Activated T-helper 2 cell treated with anti-CD3 and anti-CD28 coated beads, Interferon-gamma antibody, Interleukin-2, Interleukin-4, amounts not matched to agents 10 μg/mL and 5 μg/mL and 100 μg/mL, durations not matched to agents 14 hours and 24 hours and 36 hours (primary cell): ENCODE results near the gene C4B. TPM values are rescaled to one million over a fixed set of nuclear protein-coding genes. Genes with fewer than 3 reads are reported as not detected.
"Not testable (repeated sequence)": the region's sequence is repeated elsewhere in the genome, so short reads cannot be mapped to it uniquely, and the experiment has no call there.

Experiments used
- DNase-seq: peaks from one replicate; pipeline ENCODE4 v3.0.0; 2021; ENCODE audit warnings: low spot score
- H3K27ac Mint-ChIP-seq: one replicate; pipeline ENCODE4 v1.8.0; 2021; ENCODE audit warnings: mixed read lengths
- H3K27me3 Mint-ChIP-seq: one replicate; pipeline ENCODE4 v1.8.0; 2021; ENCODE audit warnings: low read depth, mixed read lengths
- H3K36me3 Mint-ChIP-seq: one replicate; pipeline ENCODE4 v1.8.0; 2021; ENCODE audit warnings: low read depth, mixed read lengths
- H3K4me1 Mint-ChIP-seq: one replicate; pipeline ENCODE4 v1.8.0; 2021; ENCODE audit warnings: low read depth, mixed read lengths
- H3K4me3 Mint-ChIP-seq: one replicate; pipeline ENCODE4 v1.8.0; 2021; ENCODE audit warnings: low read depth, mild to moderate bottlenecking, moderate library complexity, mixed read lengths
- H3K9me3 Mint-ChIP-seq: one replicate; pipeline ENCODE4 v1.8.0; 2021; ENCODE audit warnings: mixed read lengths
- intact Hi-C: fragments of 100-400 bp; cut with micrococcal nuclease; formaldehyde crosslinking; loops from one replicate; pipeline ENCODE4 v1.15.1; 2023
- total RNA-seq: library from RNA; stranded (reverse); gene quantifications from 2 replicates; pipeline ENCODE4 v1.2.3, GENCODE V29; 2022

Gene C4B
- total RNA-seq, 1 donor from 2014 or later, result 2.9 TPM

- H3K27ac Mint-ChIP-seq, intact Hi-C loops, DNase-seq, H3K4me3 Mint-ChIP-seq, H3K36me3 Mint-ChIP-seq, H3K9me3 Mint-ChIP-seq, H3K27me3 Mint-ChIP-seq, H3K4me1 Mint-ChIP-seq: not testable (repeated sequence)
Measured at GRCh38 chr6:32028631-32029030, 14.0 kb downstream of the C4B start.

- H3K27me3 Mint-ChIP-seq, H3K36me3 Mint-ChIP-seq, H3K4me1 Mint-ChIP-seq, DNase-seq, H3K9me3 Mint-ChIP-seq, intact Hi-C loops, H3K27ac Mint-ChIP-seq, H3K4me3 Mint-ChIP-seq: not testable (repeated sequence)
Measured at GRCh38 chr6:32029553-32029952, 15.0 kb downstream of the C4B start.

- DNase-seq, H3K36me3 Mint-ChIP-seq, intact Hi-C loops, H3K27me3 Mint-ChIP-seq, H3K4me3 Mint-ChIP-seq, H3K4me1 Mint-ChIP-seq, H3K9me3 Mint-ChIP-seq, H3K27ac Mint-ChIP-seq: not testable (repeated sequence)
Measured at GRCh38 chr6:32035283-32036013, 20.9 kb downstream of the C4B start.

GRCh38 chr6:32037136-32037535 is 22.5 kb downstream of the C4B start:
- DNase-seq, H3K36me3 Mint-ChIP-seq, H3K9me3 Mint-ChIP-seq, H3K4me1 Mint-ChIP-seq, H3K27ac Mint-ChIP-seq, intact Hi-C loops, H3K27me3 Mint-ChIP-seq, H3K4me3 Mint-ChIP-seq: not testable (repeated sequence)

- DNase-seq, H3K9me3 Mint-ChIP-seq, intact Hi-C loops, H3K36me3 Mint-ChIP-seq, H3K4me1 Mint-ChIP-seq, H3K4me3 Mint-ChIP-seq, H3K27me3 Mint-ChIP-seq, H3K27ac Mint-ChIP-seq: not testable (repeated sequence)
Measured at GRCh38 chr6:32037598-32038524, 23.3 kb downstream of the C4B start, which contains the start of gene CYP21A2. Gene CYP21A2 (plus strand): TSS chr6:32038415. CDS start chr6:32038423, 8 bp downstream.

- H3K27me3 Mint-ChIP-seq, H3K27ac Mint-ChIP-seq, H3K4me3 Mint-ChIP-seq, H3K4me1 Mint-ChIP-seq, intact Hi-C loops, DNase-seq, H3K36me3 Mint-ChIP-seq, H3K9me3 Mint-ChIP-seq: not testable (repeated sequence)
Measured at GRCh38 chr6:32038878-32039277, 24.3 kb downstream of the C4B start.

- H3K9me3 Mint-ChIP-seq, intact Hi-C loops, H3K4me1 Mint-ChIP-seq, H3K27me3 Mint-ChIP-seq, H3K27ac Mint-ChIP-seq, H3K4me3 Mint-ChIP-seq, H3K36me3 Mint-ChIP-seq, DNase-seq: not testable (repeated sequence)
Measured at GRCh38 chr6:32039321-32040274, 25.0 kb downstream of the C4B start.

- not testable (repeated sequence) for H3K9me3 Mint-ChIP-seq
Measured at GRCh38 chr6:32040299-32041049, 25.9 kb downstream of the C4B start.

GRCh38 chr6:32041050-32041321 is 26.4 kb downstream of the C4B start:
- H3K27ac Mint-ChIP-seq, H3K4me1 Mint-ChIP-seq, H3K36me3 Mint-ChIP-seq, intact Hi-C loops, DNase-seq, H3K9me3 Mint-ChIP-seq, H3K27me3 Mint-ChIP-seq, H3K4me3 Mint-ChIP-seq: not testable (repeated sequence)

More at GRCh38 chr6:32040299-32041049, 25.9 kb downstream of the C4B start:
- H3K4me1 Mint-ChIP-seq, H3K36me3 Mint-ChIP-seq, H3K27ac Mint-ChIP-seq, H3K27me3 Mint-ChIP-seq, H3K4me3 Mint-ChIP-seq, intact Hi-C loops, DNase-seq: not testable (repeated sequence)

GRCh38 chr6:32041385-32041784 is 26.8 kb downstream of the C4B start:
- H3K27me3 Mint-ChIP-seq, H3K27ac Mint-ChIP-seq, H3K4me3 Mint-ChIP-seq, H3K9me3 Mint-ChIP-seq, DNase-seq, H3K36me3 Mint-ChIP-seq, H3K4me1 Mint-ChIP-seq, intact Hi-C loops: not testable (repeated sequence)

- H3K4me1 Mint-ChIP-seq, H3K36me3 Mint-ChIP-seq, DNase-seq, H3K27me3 Mint-ChIP-seq, H3K27ac Mint-ChIP-seq, H3K9me3 Mint-ChIP-seq, H3K4me3 Mint-ChIP-seq, intact Hi-C loops: not testable (repeated sequence)
Measured at GRCh38 chr6:32042276-32042675, 27.7 kb downstream of the C4B start.
